ENCODE results near the gene SGIP1.

The SGIP1 gene

DNA sequence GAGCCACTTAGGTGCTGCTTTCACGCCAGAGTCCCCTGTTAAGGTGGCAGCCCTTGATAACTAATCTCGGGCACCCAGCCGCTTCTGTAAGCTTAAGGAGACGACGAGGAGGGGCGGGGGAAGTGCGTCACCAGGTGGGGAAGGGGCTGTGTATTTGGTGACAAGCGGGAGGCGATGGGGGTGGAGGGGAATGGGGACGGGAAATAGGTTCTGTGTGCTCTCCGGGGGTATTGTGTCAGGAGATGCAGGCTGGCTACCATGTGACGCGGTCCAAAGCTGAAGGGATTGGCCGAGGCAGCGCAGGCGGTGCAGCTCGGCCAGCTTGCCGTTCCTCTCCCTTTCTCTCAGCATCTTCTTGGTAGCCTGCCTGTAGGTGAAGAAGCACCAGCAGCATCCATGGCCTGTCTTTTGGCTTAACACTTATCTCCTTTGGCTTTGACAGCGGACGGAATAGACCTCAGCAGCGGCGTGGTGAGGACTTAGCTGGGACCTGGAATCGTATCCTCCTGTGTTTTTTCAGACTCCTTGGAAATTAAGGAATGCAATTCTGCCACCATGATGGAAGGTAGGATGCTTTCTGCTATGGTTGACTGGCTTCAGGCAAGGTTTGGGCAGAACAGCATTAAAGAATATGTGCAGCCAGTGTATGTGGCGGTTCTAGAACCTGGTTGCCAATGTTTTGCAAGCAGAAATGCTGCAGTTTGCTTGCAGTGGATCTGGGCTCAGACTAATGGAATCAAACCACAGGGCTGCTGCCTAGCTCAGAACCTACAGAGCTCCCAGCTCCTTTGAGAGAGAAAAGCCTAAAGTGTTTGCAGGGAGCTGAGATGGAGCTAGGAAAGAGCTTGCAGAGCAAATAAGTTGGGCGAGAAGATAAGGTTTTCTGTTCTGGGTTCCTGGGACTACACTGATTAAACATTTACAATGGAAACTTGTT is at the start of gene SGIP1:
TSS of gene SGIP1 (plus strand) at position 350 of the 937 bp plus-strand sequence. CDS start at position 556, 206 bp downstream.
- DNase-seq (ENCODE audit: extremely low read depth in 1 of 2, low read depth in 1 of 2) = no peak

DNA sequence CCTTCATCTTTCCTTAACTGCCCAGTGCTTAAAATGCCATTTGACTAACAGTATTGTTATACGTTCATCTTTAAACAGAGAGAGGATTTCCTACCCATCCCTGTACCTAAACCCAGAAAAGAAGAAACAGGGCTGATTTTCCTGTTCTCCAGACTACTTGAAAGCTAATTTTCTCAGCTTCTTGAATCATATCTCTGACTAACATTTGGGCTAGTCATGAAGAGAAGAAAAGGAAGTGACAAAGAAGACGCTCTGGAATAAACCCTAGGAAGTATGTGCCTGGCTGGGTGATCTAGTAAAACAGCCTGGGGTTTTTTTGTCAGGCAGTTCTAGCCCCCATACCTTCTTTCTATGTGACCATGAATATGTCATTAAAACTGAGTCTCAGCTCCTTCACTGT is 44.8 kb upstream of the SGIP1 start:
- DNase-seq (ENCODE audit: extremely low read depth in 1 of 2, low read depth in 1 of 2) = no peak

DNA sequence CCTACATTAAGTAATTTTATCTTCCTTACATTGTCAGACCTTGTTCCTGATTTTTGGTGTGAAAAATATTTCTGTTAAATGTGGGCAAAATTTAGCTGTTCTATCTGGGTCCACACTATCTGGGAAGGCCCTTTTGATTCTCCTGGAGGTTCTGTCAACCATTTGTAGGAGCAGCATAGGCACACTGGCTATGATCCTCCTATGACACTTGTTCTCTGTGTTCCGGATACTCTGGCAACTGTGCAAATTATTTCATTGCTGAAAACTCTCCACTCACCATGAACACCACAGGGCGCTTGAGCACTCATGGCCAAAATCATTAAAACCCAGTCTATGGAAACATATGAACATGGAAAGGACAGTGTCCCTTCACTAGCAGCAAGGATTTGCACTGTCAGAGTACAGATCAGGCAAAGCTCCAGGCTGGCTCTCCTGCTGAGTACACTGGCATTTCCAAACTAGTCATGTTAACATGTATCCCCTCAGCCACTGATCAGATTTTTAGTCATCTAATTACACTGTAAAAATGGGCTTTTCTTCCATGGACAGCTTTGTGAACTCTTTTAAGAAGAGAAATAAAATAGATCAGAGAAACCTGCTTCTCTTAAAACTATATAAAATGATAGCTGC is 43.9 kb upstream of the SGIP1 start:
- no peak for DNase-seq (ENCODE audit: extremely low read depth in 1 of 2, low read depth in 1 of 2)

DNA sequence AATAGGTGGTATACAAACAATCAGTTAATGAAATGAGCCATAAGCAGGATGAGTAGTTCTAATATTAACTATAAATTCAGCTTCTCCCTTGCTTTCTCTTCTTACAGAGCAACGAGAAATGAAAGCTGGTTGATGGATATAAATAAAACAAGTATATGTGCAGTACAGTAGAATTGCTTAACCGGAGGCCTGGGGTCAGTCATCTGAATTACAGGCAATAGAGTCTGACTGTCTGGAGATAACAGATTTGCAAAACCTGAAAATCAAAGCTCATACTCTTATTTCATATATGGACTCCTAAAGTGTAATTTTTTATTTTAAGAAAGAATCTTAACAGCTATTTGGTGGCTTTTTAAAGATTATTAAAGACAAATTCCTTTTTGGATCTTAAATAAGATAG is 43.1 kb upstream of the SGIP1 start:
- DNase-seq (ENCODE audit: extremely low read depth in 1 of 2, low read depth in 1 of 2) = no peak

DNA sequence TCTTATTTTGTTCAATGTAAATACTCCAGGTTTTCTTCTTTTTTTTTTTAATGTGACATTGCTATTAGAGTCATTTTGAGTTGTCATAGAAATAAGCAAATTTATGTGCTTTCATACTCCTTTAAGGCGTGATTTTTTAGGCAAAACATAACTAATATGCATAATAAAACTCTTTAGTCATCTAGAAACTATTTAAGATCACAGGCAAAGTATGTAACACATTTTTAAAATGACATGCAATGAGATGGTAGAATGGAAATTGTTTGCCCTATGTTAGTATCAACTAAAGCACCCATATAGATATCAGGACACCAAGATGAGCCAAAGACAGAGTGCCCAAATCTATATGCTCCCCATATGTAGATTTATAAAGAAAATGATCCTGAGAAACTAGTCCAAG is 41.5 kb upstream of the SGIP1 start:
- DNase-seq (ENCODE audit: extremely low read depth in 1 of 2, low read depth in 1 of 2) = no peak

GRCh38 chr1:66493731-66494130 is 40.2 kb upstream of the SGIP1 start:
- no peak for DNase-seq (ENCODE audit: extremely low read depth in 1 of 2, low read depth in 1 of 2)

DNA sequence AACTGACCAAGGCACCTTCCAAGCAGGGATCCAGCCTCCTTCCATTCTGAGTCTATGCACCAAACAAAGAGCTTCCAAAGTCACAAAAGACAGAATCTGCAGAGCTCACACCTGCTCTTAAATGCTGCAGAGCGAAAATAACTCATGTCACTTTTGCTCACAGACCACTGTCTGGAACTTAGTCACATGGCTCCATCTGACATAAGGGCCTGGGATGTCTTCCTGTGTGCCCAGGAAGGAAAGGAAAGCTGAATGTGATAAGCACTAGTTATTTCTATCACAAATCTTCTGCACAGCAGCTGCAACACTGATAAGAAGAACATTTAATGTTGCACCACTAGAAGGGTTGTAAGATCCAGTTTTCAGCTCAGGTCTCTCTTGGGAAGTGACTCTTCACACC is 39.5 kb upstream of the SGIP1 start:
- no peak for DNase-seq (ENCODE audit: extremely low read depth in 1 of 2, low read depth in 1 of 2)

DNA sequence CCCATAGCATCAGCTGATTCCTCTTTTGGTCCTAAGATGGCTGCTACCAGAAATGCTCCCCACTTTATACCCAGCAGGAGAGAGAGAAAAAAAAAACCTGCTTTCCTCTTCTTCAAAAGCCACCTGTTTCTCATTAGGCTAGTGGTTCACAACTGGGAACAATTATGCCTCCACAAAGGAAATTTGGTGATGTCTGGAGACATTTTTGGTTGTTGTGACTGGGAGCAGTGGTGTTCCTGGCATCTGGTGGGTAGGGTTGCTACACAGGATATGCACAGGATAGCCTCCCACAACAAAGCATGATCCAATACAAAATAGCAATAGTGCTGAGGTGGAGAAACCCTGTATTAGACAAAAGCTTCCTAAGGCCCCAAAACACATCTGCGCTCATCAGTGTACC is 38.5 kb upstream of the SGIP1 start:
- DNase-seq (ENCODE audit: extremely low read depth in 1 of 2, low read depth in 1 of 2) = no peak

GRCh38 chr1:66497910-66498309 is 36.0 kb upstream of the SGIP1 start:
- DNase-seq (ENCODE audit: extremely low read depth in 1 of 2, low read depth in 1 of 2) = no peak

GRCh38 chr1:66500301-66500700 is 33.7 kb upstream of the SGIP1 start:
- no peak for DNase-seq (ENCODE audit: extremely low read depth in 1 of 2, low read depth in 1 of 2)

DNA sequence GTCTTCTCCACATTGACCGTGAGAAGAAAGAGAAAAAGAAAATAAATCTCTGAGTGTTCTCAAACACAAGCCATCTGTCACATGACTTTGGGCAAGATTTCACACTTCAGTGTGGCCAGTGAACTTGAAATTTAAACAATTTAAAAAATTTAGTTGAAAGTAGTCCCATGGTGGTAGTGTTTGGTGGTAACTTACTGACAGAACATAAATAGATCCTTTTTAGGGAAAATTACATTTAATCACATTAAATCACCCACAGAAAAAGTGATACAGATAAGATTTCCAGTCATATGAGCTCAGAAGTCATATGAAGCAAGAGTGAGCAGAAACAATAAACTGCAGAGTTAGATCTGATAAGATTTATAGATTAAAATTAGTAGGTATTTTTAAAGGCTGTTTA is 31.9 kb upstream of the SGIP1 start:
- DNase-seq (ENCODE audit: extremely low read depth in 1 of 2, low read depth in 1 of 2) = no peak

GRCh38 chr1:66503841-66504470 is 30.0 kb upstream of the SGIP1 start:
- no peak for DNase-seq (ENCODE audit: extremely low read depth in 1 of 2, low read depth in 1 of 2)

- DNase-seq (ENCODE audit: extremely low read depth in 1 of 2, low read depth in 1 of 2) = no peak
Observed at GRCh38 chr1:66505671-66506392, 28.1 kb upstream of the SGIP1 start.

- no peak for DNase-seq (ENCODE audit: extremely low read depth in 1 of 2, low read depth in 1 of 2)
Observed at GRCh38 chr1:66506393-66506687, 27.6 kb upstream of the SGIP1 start.

DNA sequence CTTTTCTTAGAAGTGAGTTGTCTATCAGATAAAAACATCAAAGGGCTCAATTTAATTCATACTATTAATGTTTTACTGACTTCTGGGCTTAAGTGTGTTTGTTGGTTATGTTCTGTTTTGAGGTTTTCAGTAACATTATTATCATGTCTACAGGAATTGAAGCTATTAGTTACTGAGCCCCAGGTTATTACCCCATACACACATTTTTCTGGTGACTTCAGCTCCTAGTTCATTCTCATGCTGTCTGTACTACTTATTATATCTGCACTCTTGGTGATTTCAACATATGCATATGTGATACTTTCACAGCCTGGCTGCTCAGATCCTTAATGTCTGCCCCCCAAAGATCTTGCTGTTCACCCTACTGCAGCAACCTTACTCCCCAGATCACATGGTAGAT is 27.0 kb upstream of the SGIP1 start:
- DNase-seq (ENCODE audit: extremely low read depth in 1 of 2, low read depth in 1 of 2) = no peak

DNA sequence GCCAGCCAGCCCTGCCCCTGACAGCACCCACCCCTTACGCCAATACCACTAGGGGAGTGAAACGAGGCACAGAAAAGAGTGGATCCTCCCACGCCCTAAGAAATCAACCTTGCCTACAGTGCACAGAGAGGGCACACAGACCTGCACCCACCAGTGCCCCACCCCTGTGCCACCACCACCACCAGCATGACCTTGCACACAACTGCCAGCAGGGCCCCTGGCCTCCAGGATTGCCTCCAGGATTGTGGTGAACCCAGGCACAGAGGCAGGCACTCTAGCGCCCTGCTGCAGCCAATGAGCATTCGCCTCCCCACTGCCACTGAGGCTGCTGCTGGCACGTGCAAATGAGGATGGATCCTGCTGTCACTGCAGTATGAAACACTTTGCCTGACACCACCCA is 23.5 kb upstream of the SGIP1 start:
- no peak for DNase-seq (ENCODE audit: extremely low read depth in 1 of 2, low read depth in 1 of 2)

GRCh38 chr1:66511118-66511517 is 22.8 kb upstream of the SGIP1 start:
- no peak for DNase-seq (ENCODE audit: extremely low read depth in 1 of 2, low read depth in 1 of 2)

DNA sequence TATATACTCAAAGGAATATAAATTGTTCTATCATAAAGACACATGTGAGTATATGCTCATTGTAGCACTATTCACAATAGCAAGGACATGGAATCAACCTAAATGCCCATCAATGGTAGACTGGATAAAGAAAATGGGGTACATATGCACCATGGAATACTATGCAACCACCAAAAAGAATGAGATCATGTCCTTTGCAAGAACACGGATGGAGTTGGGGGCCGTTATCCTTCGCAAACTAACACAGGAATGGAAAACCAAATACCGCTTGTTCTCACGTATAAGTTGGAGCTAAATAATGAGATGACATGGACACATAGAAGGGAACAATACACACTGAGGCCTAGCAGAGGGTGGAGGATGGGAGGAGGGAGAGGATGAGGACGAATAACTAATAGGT is 16.0 kb upstream of the SGIP1 start:
- no peak for DNase-seq (ENCODE audit: extremely low read depth in 1 of 2, low read depth in 1 of 2)

GRCh38 chr1:66518654-66519053 is 15.3 kb upstream of the SGIP1 start:
- DNase-seq (ENCODE audit: extremely low read depth in 1 of 2, low read depth in 1 of 2) = no peak

DNA sequence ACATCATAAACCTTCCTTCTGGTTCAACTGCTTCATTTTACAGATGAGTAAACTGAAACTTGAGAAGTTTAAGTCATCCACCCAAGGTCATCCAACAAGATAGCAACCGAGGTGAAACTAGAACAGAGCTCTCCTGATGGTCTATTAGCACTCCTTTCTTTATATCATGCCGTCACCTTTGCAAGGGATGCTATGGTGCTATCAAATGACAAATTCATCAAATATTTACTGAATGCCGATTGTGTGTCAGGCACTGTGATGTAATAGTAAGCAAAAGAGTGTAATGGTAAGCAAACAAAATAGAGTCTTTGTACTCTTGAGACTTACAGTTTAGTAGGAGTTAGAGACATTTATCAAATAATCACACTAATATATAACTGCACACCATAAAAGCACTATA is 14.0 kb upstream of the SGIP1 start:
- no peak for DNase-seq (ENCODE audit: extremely low read depth in 1 of 2, low read depth in 1 of 2)

DNA sequence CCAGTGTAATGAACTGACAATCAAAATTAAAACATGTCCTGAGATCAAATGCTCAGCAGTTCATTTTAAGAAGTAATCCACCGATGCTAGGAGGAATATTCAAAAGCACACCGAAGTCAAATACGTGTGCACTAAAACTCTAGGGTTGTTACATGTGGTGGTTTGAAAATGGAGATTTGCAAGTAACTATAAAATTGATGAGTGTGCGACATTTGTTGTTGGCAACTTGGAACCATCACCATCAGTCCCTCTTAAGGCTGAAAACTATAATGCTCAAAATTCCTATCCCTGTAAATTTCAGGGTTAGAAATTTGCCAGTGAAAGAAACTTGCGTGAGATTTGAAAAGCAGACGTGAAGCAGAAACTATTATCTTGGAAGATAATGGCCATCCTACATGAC is 13.3 kb upstream of the SGIP1 start:
- no peak for DNase-seq (ENCODE audit: extremely low read depth in 1 of 2, low read depth in 1 of 2)
